NCI-H1092 (cell line): ENCODE data around the gene SLC37A1.

Experiments used
- DNase-seq: peaks from one replicate; lab custom pipeline; 2025; lab: John Stamatoyannopoulos, UW

The SLC37A1 gene

DNA sequence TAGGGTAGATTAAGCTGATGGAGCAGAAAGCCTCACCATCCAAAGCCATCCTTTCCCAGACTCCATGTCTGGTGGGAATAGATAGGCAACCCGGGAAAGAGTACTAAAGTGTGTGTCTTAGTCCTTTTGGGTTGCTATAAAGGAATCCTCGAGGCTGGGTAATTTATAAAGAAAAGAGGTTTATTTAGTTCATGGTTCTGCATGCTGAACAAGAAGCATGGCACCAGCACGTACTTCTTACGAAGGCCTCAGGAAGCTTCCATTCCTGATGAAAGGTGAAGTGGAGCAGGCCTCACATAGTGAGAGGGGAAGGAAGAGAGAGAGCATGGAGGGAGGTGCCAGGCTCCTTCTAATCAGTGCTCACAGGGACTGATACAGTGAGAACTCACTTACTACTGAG, 6.2 kb upstream of the SLC37A1 start:
- no peak for DNase-seq

DNA sequence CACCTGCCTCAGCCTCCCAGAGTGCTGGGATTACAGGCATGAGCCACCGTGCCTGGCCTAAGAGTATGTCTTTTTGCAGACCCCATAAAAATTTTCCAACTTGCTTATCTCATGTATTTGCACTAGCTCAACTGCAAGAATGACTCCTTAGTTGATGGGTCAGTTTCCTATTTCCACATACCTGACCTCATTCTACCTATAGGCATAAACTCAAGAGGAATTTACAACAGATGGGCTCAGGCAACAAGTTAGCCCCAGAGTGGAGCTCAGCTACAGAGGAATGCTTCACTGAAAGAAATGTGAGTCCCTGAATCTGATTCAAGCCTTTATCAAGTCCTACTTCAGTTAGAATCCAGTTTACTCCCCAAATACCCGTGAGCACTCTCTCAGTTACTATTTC, 5.3 kb upstream of the SLC37A1 start:
- no peak for DNase-seq

DNA sequence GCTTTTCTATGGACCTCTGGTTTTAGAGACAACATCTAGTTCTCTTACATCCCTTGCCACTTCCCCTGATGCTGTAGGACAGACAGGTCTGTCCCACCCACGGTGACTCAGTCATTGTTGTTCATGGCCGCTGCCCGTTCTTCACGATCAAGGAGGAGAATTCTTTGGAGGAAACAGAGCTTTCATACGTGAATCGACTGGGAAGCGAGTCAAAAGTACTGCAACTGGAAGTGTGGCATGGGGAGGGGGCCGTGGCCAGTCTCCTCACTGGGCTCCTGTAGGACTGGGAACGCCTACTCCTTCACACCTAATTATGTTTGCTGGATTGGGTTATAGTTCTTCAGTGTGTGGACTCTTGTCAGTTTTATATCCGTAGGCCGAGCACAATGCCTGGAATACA, 4.4 kb upstream of the SLC37A1 start:
- DNase-seq = no peak

DNA sequence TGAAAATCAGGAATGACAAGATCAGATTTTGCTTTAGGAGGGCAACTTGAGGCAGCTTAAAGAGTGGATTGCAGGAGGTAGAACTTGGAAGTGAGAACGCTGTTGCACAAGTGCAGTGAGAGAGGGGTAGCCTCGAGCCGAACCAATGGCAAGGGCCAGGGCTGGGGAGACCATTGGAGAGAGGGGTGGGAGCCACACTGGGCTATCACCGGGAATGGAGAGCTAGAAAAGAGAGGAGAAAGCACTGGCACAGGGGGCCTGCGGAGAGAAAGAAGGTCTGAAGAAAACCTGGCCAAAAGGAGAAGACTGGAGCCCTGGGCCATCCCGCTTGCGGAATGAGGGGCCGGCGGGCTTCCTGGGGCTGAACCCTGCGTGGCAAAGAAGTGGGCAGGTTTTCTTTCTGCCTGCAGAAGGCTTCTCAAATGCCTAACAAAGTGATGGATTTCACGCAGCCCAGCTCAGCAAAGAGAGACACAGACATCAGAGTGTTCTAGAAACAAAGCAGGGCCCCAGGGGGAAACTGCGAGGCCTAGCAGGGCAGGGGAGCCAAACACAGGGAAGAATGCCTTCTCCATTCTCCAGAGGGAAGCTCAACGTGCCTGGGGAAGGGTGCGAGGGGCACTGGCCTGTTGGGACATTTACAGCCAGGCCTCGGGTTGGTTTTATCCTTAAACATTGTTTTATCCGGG, 1.2 kb upstream of the SLC37A1 start:
- DNase-seq = no peak

DNA sequence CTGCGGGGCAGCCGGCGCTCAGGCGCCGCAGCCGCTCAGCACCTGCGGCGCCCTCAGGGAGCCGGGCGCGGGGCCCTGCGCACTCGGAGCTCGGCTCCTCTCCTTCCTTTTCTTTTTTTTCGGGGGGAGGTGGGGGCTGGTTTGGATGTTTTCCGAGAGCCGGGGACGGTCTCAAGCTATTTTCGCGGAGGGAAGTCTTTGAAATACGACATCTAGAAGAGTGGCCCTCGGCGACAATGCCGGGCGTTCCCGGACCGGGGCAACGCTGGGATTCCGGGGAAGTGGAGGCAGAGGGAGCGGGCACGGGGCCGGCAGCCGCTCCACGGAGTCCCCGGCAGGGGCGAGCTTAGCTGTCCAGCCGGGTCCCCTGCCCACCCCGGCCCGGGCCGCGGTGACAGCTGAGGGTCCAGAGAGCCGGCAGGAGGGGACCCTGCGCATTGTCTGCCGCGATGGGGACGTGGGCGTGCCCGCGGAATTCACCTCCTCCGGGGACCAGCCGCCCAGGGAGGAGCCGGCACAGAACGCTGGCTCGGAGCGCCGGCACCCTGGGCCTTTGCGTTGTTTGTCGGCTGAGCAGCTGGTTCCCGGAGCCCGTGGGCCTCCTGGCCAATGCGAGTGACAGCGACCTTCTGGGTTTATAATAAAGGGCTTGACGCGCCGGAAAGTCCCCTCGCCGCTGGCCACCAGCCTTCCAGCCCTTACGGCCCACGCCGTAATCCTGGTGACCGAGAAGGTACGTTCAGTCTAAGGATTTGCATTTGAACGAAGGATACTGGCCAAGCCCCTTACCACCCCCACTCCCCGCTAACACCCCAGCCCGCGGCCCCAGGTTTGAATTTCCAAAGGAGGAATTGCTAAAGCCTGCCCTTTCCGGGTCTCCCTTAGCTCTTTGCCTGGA, 582 bp downstream of the SLC37A1 start:
- DNase-seq = no peak

DNA sequence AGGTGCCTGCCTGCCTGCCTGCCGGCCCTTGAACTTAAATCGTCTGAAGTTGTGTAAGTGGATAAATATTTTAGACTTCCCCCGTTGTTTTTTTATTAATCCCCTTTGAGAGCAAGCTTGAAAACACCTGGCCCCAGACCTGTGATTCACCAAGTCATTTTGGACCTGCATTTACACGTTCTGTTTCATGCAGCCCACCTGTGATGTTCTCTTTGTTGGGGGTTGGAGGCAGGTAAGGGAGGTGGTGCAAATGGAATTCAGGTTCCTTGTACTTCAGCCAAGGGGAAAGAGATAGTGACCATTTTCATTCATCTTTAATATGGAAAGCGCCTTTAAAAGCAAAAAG, 1.2 kb downstream of the SLC37A1 start:
- DNase-seq = no peak

DNA sequence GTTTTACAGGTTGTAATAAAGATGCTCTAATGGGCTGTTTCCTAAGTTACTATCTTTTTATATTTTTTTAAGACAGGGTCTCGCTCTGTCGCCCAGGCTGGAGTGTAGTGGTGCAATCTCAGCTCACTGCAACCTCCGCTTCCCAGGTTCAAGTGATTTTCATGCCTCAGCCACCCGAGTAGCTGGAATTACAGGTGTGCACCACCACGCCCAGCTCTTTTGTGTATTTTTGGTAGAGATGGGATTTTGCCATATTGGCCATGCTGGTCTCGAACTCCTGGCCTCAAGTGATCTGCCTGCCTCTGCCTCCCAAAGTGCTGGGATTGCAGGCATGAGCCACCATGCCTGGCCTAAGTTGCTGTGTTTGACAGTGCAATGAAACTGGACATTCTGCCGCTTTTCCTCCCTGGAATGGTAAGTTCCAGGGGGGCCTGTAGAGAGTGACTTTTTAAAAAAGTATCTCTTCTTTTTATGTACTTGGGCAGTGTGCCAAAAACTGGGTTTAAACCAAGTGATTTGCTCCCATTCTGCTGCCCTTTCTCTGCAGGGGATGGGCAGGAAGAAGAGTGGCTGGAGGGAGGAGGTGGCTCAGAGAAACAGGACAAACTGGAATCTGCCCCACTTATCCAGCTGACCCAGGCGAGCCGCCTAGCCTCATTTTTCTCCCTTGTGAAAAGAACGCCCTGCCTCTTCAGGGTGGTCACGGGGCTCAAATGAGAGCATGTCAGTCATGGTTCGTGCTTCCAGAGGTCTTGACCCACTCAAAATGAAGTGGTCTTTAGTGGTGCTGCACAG, 2.3 kb downstream of the SLC37A1 start:
- no peak for DNase-seq

DNA sequence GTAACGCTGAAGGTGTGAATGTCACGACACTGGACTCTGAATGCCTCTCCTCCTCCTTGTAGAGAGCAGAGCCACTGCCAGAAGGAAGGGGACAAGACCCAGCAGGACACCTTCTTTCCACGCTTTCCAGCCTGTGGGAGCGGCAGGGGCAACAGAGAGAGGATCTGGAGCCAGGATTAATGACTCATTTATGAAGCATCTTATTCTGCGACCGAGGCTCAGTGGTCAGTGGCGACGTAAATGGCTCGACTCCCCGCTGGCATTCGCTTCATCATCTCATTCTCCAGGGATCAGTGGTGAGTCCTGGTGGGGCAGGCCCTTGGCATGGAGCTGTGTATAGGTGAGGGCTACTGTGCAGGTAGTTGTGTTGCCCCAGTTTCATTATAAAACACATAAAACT, 4.6 kb downstream of the SLC37A1 start:
- no peak for DNase-seq

DNA sequence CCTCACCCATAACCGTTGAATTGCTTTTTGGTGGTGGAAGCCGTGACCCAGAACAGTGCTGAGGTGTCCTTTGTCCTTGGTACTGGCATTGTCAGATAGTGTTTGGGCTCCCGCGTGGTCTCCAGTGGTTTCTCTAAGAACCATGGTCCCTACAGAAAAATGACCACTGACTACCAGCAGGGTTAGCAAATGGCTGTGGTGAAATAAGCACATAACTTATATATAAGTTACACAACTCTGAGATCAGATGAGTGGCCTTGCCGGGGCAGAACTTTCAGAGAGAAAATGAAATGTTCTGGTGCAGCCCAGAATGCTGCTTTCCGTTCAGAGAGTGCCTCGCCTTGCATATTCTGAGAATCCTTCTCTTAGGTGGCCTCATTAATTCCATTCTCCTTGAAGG, 5.0 kb downstream of the SLC37A1 start:
- no peak for DNase-seq

DNA sequence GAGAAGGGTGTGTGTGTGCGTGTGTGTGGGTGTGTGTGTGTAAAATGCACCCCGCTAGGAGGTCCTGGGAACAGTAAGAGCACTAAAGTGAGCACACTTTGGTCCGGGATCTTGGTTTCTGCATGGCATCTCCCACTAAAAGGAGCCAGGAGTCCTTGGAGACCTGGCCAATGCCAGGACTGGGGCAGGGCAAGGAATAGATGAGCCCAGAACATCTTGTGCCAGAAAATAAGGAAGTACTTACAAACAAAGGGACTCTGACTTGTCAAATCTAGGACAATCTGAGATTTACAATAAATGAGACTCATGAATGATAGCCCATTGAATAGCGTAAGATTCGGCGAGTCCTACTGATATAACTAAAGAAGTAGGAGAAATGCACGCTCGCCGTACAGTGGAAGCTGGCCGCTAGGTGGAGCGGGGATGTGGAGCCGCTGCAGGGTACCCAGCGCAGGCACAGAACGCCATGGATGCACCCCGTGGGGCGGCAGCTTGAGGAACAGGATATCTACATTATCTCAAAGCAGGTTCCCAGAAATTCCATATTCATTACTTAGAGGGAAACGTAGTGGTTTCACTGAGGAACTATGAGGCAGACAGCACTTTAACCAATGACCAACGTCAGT, 7.1 kb downstream of the SLC37A1 start:
- no peak for DNase-seq

DNA sequence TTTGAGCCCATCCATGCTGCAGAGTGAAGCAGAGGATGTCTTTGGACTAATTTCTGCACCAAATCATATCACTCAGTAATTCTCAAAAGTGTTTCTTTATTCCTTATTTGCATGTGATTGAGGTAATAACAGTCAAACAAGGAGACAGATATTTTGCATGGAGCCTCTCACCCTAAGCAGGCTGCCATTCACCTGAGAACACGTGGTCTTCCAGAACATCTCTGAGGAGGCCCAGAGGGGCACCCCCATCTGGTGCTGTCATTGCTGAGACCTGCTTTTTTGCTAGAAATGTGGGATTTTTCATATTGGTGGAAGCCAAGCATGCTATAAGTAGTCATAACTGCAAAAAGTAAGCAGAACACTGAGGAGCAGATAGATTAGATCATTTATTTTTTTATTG, 7.7 kb downstream of the SLC37A1 start:
- no peak for DNase-seq

DNA sequence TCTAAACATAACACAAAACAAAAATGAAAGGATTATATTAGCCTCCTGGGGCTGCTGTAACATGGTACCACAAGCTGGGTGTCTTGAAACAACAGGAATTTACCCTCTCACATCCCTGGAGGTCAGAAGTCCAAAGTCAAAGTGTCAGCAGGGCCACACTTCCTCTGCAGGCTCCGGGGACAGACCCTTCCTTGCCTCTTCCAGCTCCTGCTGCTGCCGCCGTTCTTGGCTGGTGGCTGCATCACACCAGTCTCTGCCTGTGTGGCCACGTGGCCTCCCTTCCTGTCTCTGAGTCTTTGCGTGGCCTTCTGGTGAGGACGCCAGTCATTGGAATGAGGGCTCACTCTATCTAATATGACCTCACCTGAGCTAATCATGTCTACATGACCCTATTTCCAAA, 8.2 kb downstream of the SLC37A1 start:
- DNase-seq = no peak

DNA sequence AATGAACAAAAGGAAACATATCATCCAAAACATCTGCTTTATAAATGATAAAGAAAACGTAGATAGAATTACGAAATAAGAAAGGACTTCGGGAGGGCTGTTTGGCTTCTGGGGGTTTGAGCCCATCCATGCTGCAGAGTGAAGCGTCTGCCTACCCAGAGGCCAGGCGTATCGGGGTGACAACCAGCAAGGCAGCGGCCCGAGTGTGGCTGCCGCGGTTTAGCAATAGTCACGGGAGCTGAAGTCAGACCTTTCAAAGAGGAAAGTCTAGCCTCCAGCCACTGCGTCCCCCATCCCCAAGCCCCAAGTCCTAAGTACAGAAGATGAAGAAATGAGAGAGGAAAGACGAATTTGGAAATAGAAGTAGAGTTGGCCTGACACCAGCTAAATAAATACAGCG, 8.6 kb downstream of the SLC37A1 start:
- no peak for DNase-seq

DNA sequence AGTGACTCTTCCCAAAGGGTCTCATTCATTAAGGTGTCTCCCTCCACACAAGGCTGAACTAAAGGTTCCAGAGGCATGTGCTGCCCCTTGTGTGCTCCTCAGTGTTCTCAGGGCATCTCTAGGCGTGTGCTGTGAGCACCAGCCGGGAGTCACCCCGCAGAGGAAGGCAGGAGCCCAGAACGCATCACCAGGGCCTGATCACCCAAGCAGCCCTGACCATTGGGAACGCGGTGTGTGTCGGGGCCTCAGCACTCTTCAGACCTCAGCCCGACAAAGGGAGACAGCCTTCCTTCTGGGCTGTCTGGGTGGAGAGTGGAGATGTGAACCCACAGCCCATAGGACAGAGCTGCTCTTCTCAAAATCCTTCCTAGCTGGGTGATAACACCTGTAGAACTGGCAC, 9.1 kb downstream of the SLC37A1 start:
- DNase-seq = no peak

DNA sequence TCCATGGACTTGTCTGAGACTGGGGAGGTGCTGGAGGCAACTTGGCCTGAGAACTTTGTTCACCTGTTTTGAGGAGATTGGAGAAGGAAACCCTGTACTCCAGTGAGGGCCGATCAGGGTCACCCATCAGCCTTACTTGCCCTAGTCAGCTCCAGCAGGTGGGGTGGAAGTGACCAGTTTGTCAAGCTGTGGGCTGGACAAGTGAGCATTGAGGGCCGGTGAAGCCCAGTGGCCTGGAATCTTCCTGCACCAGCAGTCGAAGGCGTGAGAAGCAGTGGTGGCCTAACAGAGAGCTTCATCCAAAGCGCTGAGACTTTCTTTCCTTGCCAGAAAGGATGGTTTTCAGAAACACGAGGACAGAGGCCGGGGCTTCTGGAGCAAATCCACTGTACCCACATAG, 9.6 kb downstream of the SLC37A1 start:
- DNase-seq = no peak

DNA sequence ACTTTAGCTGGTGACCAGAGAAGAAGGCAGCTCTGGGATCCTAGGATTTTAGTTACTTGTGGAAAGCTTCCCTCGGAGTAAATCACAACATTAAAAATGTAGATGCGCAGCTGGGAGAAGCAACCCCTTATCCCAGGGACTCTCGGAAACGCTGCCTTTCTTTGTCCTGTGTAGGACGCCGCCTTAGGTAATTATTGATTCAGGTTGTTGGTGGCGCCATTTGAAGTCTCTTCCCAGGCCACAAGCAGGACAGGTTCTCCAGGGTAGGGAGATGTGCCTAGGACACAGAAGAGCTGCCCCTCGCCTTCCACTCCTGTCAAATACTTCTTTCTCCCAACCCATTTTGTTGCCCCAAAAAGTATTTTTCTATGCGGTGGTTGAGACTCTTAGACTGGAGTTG, 10.3 kb downstream of the SLC37A1 start:
- DNase-seq = peak; percentile 57

DNA sequence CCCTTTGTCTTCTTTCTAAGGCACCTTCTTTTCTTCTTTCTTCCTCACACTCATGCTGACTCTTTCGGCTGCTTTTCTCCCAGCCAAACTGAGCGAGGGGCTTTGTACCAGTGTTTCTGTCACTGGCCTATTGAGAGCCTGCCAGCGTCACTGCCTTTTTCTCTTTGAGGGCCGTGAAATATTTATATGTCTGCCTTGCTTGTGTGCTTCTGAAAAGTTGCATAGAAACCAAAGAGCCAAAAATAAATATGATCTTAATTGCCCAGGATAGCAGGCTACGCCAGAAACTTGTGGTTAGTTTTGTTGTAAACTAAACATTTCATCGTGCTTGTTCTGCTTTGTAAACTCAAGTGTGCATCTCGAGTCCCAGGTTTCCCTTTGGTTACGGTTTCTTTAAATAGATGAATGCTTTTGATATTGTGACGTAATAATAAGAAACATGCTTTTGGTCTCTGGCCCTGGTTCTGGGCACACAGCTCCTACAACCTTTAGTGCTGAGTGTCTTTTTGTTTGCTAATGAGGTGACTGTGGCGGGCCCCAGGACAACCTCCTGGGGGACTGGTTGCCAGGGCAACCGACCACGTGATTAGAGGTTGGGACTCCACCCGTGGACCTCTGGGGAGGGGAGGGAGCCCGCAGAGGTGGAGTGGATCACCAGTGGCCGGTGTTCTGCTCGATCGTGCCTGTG, 10.8 kb downstream of the SLC37A1 start:
- DNase-seq = peak; percentile 86

DNA sequence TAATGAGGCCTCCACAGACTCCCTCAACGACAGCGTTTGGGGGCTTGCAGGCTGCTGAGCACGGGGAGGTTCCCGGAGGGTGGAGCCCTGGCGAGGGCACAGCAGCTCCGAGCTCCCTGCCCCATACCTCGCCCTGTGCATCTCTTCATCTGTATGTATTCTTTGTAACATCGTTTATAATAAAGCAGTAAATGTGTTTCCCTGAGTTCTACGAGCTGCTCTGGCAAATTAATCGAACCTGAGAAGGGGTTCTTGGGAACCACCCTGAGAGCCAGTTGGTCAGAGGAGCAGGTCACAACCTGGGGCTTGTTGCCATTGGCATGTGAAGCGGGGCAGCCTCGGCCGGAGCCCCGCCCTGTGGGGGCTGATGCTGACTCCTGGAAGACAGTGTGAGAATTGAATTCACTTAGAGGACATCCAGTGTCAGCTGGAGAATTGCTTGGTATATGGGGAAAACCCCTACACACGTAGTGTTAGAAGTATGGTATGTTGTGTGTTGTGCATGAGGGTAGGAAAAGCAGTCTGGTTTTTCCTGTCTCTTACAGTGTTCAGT, 11.5 kb downstream of the SLC37A1 start:
- no peak for DNase-seq

DNA sequence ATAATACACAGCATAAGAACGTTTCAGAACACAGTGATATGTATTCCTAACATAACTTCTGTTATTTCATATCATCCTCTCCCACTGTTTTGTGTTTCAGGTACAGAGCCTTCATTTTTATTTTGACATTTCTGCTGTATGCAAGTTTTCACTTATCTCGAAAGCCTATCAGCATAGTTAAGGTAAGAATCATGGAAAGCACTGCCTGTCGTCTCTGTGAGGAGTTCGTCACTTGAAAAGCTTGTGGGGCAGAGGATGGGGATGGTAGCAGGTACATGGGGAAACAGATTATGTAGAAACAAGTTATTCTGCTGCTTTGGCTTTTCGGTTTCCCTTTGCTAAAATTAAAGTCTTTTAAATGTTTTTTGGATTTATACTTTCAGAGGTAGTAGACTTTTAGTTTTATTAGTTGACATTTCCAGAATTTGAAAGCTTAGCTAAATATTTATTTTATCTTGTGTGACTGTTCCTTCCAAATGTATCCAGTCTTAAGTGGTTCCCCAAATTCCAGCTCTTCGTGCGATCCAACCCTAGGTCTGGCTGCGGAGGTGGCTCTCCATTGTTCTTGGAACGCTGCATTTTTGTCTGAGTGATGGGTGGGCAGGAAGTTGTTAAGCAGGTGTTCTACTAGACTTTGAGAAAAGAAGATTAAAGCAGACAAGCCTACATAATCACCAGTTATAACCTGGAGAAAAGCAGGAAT, 12.2 kb downstream of the SLC37A1 start:
- no peak for DNase-seq

DNA sequence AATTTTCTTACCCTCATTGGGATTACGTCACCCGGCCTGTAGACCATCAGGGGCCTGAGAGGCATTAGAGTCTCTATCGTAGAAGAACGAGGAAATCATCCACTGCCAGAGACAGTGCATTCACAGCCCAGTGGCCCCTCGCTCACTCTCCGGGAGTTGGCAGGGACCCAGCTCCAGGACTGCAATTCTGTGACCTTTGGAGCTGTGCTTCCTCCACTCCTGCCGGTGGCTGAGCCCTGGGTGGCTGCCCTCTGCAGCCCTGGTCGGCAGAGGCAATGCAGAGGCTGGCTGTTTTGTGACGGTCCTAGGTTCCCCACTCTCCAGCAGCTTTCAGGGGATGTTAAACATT, 12.7 kb downstream of the SLC37A1 start:
- peak; percentile 43 for DNase-seq

DNA sequence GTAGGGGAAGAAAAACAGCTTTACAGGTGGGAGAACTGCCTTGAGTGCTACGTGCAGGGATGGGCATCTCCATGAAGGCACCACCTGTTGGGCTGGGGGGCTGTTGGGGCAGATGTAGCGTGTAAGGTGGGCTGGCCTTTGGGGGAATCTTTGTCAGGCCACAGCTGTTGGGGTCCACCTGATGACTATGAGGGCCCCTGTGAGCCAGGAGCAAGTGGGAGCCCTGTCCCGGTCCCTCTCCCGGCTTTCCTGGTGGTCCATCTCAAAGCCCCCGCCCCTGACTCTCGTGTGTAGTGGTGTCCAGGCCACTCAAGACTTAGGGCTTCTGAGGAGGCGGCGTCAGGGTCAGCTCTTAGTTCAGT, 13.5 kb downstream of the SLC37A1 start:
- DNase-seq = no peak
